NCI-H2227 treated with DMSO at 0.1 percent for 48 hours (cell line): Measurements from ENCODE around the gene NDUFC2.
"Not testable (repeated sequence)": the region's sequence is repeated elsewhere in the genome, so short reads cannot be mapped to it uniquely, and the experiment has no call there.

ENCODE experiments used
- DNase-seq: peaks from one replicate; lab custom pipeline; 2025; lab: John Stamatoyannopoulos, UW

NDUFC2 gene

DNA sequence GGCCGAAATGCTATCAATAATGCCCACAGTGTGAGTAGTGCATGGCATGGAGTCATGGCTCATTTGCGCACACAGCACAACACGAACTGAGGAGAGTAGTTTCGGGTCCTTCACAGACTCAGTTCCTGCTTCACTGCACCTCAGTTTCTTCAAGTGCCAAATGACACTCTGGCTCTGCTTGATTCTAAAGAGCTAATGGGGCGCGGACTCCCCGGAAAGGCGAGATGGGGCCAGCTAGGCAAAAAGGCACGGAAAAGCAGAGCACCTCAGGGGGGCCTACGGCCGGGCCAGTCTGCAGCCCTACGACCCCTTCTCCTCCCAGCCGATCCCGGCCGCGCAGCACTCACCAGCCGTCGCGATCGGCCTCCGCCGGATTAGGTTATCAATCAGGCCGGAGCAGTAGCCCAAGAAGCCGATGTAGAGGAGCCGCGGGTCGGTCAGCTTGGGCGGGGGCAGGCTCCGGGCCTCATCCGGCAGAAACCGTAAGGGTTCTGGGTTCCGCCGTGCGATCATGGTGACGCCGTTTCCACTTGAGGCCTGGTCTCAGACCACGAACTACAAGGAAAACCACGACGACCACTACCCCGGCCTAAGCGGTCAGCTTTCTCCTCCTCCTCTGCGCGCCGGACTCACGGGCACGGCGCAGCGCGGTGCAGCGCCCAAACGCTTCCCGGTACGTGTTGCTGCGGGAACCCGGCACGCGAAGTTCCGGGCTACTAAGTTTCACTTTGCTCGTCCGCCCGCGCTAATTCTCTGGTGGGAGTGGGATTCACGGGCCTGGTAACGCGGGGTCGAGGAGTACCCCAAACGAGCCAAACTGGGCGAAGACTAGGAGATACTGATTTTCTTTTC lies at the start of gene NDUFC2:
Gene NDUFC2, minus strand, starts transcription at position 631 of the 852 bp plus-strand sequence. Its CDS starts 118 bp downstream, at position 513.
- DNase-seq: peak; percentile 80

DNA sequence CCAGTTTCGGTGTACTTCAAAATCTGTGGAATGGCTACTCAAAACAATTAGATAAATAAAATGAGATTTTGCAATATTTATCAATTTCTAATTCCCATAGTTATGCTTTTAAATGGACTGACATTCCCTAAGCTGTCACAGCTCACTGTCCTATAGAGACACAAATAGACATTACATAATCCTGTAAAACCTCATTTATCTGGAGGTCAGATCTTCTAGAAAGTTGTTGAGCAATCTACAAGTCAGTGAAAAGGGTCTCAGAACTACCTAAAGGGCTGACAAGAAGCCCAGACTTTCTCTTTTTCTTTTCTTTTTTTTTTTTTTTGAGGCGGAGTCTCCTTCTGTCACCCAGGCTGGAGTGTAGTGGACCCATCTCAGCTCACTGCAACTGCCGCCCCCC lies 47.7 kb upstream of the NDUFC2 start:
- no peak for DNase-seq

GRCh38 chr11:78112582-78113275 lies 33.1 kb upstream of the NDUFC2 start:
- DNase-seq: no peak

DNA sequence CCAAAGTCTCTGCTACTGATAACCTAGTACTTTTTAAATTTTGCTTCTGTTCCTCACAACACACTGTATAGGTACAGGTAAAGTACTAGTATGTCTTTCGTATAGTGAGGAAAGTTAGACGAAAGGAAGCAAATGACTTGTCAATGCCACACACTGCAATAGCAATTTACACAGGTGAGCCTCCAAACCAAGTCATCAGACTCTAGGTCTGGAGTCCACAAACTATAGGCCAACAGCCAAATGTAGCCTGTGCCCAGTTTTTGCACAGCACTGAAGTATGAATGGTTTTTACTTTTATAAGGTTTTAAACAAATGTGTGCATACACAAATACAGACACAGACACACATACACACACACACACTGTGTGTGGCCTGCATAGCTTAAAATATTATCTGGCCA lies 31.6 kb upstream of the NDUFC2 start:
- no peak for DNase-seq

DNA sequence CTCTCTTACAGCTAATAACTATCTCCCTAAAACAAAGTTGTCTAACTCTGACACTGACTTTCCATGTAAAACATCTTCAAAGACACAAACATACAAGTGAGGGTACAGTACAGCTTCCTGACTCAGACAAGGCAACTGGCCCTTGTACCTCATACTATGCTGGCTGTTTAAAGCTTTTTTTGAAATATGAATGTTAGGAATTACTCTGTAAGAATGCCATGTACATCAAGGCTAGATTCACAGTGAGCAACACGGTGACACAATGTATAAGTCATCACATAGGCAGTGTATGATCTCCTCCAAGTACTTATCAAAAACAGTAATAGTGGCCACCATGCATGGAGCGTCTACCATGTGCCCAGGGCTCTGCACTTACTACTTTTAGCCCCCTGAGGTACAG lies 31.2 kb upstream of the NDUFC2 start:
- DNase-seq: no peak

GRCh38 chr11:78110351-78110750 lies 30.7 kb upstream of the NDUFC2 start:
- DNase-seq: no peak

DNA sequence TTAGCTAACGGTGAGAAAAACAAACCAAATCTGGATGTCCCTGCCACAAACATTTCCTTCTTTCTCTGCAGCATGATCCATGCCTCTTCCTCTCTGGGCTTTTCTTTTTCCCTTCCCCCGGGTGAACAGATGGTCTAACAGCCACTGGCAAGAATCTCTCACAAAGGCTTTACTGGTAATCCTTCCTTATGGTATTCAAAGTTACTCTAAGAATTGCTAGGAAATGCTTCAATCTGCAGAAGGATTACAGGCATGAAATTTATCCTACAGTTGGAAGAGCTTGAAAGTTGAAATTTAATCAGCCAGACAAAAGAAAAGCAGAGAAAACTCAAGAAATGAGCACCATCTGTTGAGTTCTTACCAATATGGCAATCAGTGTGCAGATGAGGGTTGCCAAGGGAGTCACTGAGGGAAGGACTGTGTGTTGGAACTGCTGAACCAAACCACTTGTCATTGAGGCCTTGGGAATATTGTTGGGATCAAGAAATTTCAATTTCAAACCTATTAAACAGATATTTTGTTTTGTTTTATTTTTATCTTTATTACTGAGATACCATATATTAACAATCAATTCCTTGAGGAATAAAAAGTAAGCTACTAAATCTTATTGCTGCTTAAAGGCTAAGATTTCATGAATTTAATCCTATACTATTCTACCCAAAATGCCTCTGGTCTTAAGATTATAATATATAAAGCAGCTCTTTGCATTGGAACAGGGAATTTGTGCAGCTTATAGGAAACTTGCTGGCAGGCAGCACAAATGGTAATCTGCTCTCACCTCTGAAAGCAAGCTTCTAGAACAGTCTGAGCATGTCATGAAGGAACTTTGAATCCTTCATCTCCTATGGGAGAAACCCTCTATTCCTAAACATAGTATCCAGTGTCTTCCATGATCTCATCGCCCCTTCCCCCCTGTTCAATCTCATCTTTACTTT lies 29.7 kb upstream of the NDUFC2 start:
- DNase-seq: no peak

DNA sequence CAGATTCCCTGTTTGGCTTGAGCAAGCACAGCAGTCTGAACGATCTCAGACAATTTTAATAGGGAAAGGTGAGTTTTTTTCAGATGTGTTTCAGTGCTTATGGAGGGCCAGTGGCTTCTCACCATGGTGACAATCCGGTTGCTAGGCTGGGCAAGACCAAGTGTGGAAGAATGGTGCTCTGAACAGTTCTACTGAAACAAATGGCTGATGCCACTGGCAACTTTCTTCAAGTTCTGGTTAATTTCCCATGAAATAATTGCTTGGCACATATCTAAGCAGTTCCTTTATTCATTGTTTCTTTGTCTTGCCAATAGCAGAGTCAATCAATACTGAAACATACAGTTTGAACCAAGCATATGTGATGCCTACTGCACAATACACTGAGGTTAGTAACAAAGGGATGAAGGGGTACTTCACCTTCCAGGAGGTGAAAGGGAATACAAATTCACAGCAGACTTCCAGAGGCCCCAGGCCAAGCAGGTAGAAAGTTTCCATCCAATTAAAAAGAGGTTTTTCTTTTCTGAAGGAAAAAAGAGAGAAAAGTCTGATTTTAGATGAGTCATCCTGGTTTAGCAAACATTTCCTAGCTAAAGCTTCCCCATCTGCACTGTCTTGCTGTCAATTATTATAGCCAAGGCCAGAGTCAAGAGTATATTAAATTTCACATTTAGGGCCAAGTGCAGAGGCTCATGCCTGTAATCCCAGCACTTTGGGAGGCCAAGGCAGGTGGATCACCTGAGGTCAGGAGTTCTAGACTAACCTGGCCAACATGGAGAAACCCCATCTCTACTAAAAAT lies 21.2 kb upstream of the NDUFC2 start:
- DNase-seq: no peak

DNA sequence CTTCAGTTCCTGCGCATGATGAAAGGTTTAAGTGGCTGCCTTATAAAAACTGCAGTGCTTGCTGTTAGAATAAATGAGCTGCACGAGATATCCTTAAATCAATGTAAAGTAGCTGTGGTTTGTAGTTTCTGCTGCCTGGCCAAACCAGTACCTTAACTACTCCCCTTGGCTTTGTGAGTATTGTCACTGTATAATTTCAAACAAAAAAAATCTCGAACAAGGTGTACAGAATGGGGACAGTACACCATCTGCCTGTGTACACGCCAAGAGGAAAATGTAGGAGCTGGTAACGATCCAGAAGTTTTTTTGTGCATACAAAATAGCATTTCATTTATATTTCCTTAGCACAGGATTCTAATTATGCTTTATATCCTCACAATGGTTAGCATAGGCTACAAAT lies 20.6 kb upstream of the NDUFC2 start:
- DNase-seq: no peak

- DNase-seq: no peak
These were observed 20.0 kb upstream of the NDUFC2 start for GRCh38 chr11:78099666-78100065.

GRCh38 chr11:78097666-78098385 lies 18.2 kb upstream of the NDUFC2 start:
- no peak for DNase-seq

GRCh38 chr11:78094250-78094649 lies 14.6 kb upstream of the NDUFC2 start:
- DNase-seq: no peak

- not testable (repeated sequence) for DNase-seq
These were observed 6.9 kb upstream of the NDUFC2 start for GRCh38 chr11:78086521-78087074.

- no peak for DNase-seq
These were observed 6.3 kb upstream of the NDUFC2 start for GRCh38 chr11:78085972-78086371.

GRCh38 chr11:78084506-78084905 lies 4.8 kb upstream of the NDUFC2 start:
- DNase-seq: not testable (repeated sequence)

GRCh38 chr11:78083021-78083420 lies 3.4 kb upstream of the NDUFC2 start:
- no peak for DNase-seq

DNA sequence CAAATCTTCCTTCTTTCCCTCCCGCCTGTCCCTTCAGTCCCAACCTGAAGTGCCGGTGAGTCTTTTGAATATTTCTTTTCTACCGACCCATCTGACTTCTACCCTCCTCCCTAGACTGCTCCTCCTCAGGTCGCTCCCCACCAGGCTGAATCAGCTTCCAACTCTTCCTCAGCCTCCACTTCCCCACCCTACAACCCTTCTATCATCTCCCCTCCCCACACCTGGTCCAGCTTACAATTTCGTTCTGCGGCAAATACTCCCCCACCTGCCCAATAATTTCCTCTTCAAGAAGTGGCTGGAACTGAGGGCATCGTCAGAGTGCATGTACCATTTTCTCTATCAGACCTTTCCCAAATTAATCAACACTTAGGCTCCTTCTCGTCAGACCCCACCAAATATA lies 2.5 kb upstream of the NDUFC2 start:
- no peak for DNase-seq

- DNase-seq: no peak
These were observed 1.9 kb upstream of the NDUFC2 start for GRCh38 chr11:78081583-78081982.

GRCh38 chr11:78080818-78081495 lies 1.3 kb upstream of the NDUFC2 start:
- no peak for DNase-seq
